HL-60/S4 treated with retinoic acid at 250 ng/mL for 4 days and 3 days (cell line): Measurements from ENCODE around the gene ATOH7.
"Not testable (repeated sequence)": the region's sequence is repeated elsewhere in the genome, so short reads cannot be mapped to it uniquely, and the experiment has no call there.

Experiments
- in situ Hi-C: fragments of 300-500 bp; cut with MboI; formaldehyde crosslinking; loops from 2 replicates; pipeline ENCODE4 v1.7.0; 2022; ENCODE audit warnings: low sequenced_read_pairs

The ATOH7 gene

GRCh38 chr10:68238371-68238770, 6.5 kb upstream of the ATOH7 start:
- in situ Hi-C loops, result no loop called here

- in situ Hi-C loops, result no loop called here
Measured at GRCh38 chr10:68237173-68237572, 5.3 kb upstream of the ATOH7 start.

GRCh38 chr10:68235581-68235980, 3.7 kb upstream of the ATOH7 start:
- in situ Hi-C loops, result no loop called here

DNA sequence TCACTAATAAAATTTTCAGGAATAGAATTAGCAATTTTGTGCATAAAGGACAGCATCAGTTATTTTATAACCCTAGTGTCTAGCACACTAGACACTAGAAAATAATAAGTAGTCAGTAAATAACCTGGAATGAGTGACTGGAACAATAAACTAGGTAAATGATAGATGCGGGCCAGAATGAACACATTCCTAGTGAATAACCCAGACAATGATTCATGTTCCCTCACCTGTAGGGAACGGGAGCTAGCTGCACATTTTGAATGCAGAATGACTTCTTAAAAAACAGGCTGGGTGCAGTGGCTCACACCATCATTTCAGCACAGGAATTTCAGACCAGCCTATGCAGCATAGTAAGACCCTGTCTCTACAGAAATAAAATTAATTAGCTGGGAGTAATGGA, 3.2 kb upstream of the ATOH7 start:
- in situ Hi-C loops, result no loop called here

- in situ Hi-C loops, result no loop called here
Measured at GRCh38 chr10:68233046-68233445, 1.1 kb upstream of the ATOH7 start.

DNA sequence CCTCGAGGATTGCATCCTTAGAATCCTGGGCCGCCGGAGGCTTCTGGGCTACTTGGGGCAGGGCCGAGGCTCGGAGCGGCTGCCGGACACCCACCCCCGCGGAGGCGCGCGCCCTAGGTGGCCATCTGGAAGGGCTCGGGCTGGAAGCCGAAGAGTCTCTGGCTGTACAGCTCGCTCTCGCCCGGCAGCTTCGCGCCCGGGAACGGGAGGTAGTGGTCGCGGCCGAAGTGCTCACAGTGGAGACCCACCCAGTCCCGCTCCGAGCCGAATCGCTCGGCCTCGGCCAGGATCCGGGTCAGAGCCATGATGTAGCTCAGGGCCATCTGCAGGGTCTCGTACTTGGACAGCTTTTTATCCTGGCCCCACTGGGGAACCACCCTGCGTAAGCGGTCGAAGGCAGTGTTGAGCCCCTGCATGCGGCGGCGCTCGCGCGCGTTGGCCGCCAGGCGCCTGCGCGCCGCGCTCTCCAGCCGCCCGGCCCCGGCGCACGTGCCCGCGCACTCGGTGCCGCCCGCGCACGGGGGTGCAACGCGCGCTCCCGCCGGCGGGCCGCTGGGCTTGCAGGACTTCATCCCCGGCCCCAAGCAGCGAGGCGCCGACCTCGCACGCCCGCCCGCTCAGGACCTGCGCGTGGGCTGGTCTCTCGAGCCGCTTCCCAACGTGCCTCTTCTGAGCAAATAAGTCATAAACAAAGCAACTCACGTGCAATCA, 652 bp downstream of the ATOH7 start:
- in situ Hi-C loops, result no loop called here

DNA sequence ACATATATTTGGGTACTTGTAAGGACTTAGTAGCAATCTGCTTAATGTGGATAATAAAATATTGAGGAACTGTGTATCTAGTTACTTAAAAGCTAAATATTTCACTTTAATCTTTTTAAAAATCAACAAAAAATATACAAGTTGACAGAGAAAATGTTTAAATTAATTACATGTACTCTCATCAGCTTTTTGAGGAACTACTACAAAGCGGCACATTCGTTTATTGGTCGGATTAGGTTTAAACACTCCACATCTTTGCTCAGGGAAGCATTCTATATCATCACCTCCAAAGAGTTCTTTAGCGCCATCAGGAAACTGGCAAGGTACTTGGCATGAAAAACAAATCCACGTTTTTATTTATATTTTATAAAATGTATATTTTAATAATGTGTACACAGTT, 1.6 kb downstream of the ATOH7 start:
- in situ Hi-C loops, result no loop called here

GRCh38 chr10:68224810-68225209, 7.1 kb downstream of the ATOH7 start:
- in situ Hi-C loops, result no loop called here

DNA sequence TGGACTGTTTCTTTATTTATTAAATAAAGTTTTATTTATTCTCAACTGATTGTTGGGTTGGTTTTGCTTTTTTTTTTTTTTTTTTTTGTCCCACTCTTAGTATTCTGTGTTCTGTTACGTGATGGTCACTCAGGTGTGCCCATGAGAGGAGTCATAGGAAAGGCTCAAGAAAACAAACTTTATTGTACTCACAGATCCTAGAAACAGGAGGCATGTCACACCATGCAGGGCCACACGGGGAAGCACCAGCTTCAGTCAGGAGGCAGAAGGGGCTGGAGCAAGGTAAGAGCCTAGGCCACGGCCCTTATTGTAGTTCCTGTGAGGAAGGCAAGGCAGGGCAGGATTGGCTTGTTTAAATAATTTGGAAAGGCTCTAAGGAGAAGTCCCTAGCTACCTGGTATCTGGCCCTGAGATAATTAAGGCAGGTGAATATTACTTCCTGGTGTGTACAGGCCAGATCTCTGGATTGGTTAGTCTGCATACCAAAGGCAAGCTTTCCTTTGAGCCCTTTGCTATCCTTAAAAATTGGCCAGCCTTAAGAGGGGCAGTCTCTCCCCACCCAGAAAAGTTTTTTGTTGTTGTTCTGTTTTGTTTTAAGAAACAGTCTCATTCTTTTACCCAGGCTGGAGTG, 8.3 kb downstream of the ATOH7 start:
- in situ Hi-C loops, result no loop called here

DNA sequence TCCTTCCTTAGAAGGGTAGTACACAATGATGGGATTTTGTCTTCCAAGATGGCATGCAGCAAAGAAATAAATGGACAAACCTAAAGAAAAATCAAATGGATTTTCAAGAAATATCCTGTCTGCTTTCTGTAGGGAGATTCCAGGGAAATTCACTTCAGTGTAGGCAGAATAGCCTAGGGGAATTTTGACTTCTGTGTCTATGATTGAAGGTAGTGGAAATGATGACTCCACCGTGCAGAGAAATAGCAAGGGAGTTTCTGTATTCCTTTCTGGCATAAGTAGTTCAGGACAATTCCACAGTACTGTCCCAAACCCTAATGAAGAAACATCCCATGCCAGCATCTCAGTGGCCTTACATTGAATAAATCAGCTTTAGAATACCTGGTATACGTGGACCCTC, 9.5 kb downstream of the ATOH7 start:
- in situ Hi-C loops, result no loop called here

DNA sequence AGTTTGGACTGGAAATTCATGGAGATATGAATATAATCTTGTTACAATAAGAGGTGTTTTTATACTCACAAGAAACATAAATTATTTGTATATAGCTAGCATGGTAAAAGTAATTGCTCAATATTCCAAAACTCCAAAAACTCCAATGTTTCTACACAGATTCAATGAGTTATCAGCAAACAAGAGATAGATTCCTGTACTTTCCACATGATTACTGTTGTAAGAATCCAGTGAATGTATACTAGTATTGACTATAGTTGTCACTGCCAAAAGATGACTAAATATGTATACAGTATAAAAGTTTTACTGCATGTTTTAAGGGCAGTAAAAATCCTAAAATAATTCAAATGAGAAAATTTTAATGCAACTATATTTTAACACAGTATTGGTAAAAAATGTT, 10.7 kb downstream of the ATOH7 start:
- in situ Hi-C loops, result no loop called here

DNA sequence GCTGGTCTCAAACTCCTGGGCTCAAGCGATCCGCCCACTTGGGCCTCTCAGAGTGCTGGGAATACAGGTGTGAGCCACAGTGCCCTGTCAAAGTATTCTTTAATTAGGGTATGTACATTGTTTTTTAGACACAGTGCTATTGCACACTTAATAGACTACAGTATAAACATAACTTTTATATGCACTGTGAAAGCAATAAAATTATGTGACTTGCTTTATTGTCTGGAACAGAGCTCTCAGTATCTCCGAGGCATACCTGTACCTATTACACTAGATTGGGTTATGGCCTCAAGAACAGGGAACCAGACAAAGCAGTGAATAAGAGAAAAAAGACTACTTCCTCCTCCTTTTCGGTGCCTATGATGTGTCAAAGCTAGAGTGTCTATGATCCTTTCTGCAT, 13.1 kb downstream of the ATOH7 start:
- in situ Hi-C loops, result no loop called here

DNA sequence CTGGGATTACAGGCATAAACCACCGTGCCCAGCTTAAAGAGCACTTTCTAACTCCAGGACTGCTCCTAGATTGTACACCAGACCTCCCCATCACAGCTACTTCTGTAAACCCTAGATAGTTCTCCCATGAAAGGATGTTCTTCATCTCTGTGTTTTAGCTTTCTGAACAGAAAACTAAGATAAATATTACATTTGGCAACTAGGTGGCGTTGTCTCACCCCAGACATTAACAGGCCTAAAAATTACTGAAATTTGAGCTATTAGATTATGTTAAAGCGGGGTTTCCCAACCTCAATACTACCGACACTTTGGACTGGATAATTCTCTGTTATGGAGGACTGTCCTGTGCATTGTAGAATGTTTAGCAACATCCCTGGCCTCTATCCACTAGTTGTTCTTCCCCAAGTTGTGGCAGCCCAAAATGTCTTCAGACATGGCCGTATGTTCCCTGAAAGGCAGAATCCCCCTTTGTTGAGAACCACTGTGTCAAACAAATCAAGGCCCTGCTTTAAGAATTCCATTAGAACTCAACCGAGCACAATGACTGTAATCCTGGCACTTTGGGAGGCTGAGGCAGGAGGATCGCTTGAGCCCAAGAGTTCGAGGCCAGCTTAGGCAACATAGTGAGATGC, 19.1 kb downstream of the ATOH7 start:
- in situ Hi-C loops, result no loop called here

DNA sequence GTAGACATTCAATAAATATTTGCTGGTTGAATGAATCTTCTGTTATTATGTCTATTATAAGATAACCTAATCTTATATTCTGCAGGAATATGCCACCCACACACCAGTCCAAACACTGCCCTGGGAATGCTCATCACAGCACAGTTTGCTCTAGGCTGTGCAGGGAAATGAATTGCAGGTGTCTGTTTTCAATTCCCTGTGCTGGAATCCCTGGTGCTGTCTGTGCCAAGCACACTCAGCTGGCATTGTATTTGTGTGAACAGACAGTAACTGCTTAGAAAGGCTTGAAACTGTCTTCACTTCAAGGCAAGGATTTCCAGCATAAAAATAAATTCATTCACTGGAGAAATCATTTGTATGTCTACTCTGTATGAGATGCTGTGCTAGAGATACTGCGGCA, 20.2 kb downstream of the ATOH7 start:
- in situ Hi-C loops, result no loop called here

- in situ Hi-C loops, result no loop called here
Measured at GRCh38 chr10:68208424-68209042, 23.4 kb downstream of the ATOH7 start.

GRCh38 chr10:68202960-68203353, 29.0 kb downstream of the ATOH7 start:
- in situ Hi-C loops, result no loop called here

GRCh38 chr10:68196701-68197100, 35.2 kb downstream of the ATOH7 start:
- in situ Hi-C loops, result no loop called here

GRCh38 chr10:68195776-68196175, 36.1 kb downstream of the ATOH7 start:
- in situ Hi-C loops, result not testable (repeated sequence)

GRCh38 chr10:68194290-68194689, 37.6 kb downstream of the ATOH7 start:
- in situ Hi-C loops, result no loop called here

GRCh38 chr10:68192113-68192512, 39.8 kb downstream of the ATOH7 start:
- in situ Hi-C loops, result no loop called here

DNA sequence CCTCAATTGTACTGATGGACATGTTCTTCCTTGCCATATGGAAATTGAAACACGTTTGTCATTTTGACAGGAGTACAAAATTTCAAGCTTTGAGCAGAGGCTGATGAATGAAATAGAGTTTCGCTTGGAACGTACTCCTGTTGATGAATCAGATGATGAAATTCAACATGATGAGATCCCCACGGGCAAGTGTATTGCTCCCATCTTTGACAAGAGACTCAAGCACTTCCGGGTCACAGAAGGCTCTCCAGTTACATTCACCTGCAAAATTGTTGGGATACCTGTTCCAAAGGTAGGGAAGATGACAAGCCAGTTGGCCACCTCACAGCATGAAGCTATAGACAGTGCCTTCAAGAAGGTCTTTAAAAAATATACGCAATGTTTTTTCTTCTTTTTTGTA, 43.1 kb downstream of the ATOH7 start:
- in situ Hi-C loops, result no loop called here

- in situ Hi-C loops, result no loop called here
Measured at GRCh38 chr10:68185085-68185484, 46.8 kb downstream of the ATOH7 start.
